ENCODE measurements around the gene OTOP2.

OTOP2 gene

GRCh38 chr17:74928786-74929185, 4.7 kb downstream of the OTOP2 start:
- no peak for FAIRE-seq

- FAIRE-seq: no peak
Measured at GRCh38 chr17:74930535-74931036, 6.5 kb downstream of the OTOP2 start.

- no peak for FAIRE-seq
Measured at GRCh38 chr17:74935048-74935447, 11.0 kb downstream of the OTOP2 start.

GRCh38 chr17:74935585-74936469, 11.8 kb downstream of the OTOP2 start, which contains the start of gene OTOP3:
Gene OTOP3 (plus strand): TSS chr17:74935898. CDS start chr17:74935922, 24 bp downstream.
- no peak for FAIRE-seq

GRCh38 chr17:74936470-74936799, 12.4 kb downstream of the OTOP2 start:
- no peak for FAIRE-seq

- no peak for FAIRE-seq
Measured at GRCh38 chr17:74937064-74938051, 13.3 kb downstream of the OTOP2 start.

- no peak for FAIRE-seq
Measured at GRCh38 chr17:74938194-74938950, 14.3 kb downstream of the OTOP2 start.

GRCh38 chr17:74939534-74939933, 15.5 kb downstream of the OTOP2 start:
- no peak for FAIRE-seq

- FAIRE-seq: no peak
Measured at GRCh38 chr17:74941128-74941725, 17.2 kb downstream of the OTOP2 start.

GRCh38 chr17:74943808-74944522, 19.9 kb downstream of the OTOP2 start:
- no peak for FAIRE-seq

GRCh38 chr17:74945543-74945942, 21.5 kb downstream of the OTOP2 start:
- no peak for FAIRE-seq

GRCh38 chr17:74946641-74947040, 22.6 kb downstream of the OTOP2 start:
- no peak for FAIRE-seq

GRCh38 chr17:74947041-74947754, 23.1 kb downstream of the OTOP2 start:
- no peak for FAIRE-seq

GRCh38 chr17:74949455-74950115, 25.5 kb downstream of the OTOP2 start:
- no peak for FAIRE-seq

GRCh38 chr17:74950207-74950606, 26.1 kb downstream of the OTOP2 start:
- FAIRE-seq: no peak

- no peak for FAIRE-seq
Measured at GRCh38 chr17:74951065-74951464, 27.0 kb downstream of the OTOP2 start.

- FAIRE-seq: no peak
Measured at GRCh38 chr17:74951680-74952421, 27.8 kb downstream of the OTOP2 start.

- no peak for FAIRE-seq
Measured at GRCh38 chr17:74952431-74953133, 28.5 kb downstream of the OTOP2 start.

All from A204.1 (cell line).